GM13976 (cell line): ENCODE measurements around the gene ZNF678.
"Not testable (repeated sequence)": the region's sequence is repeated elsewhere in the genome, so short reads cannot be mapped to it uniquely, and the experiment has no call there.

Experiments
- DNase-seq: peaks from one replicate; pipeline ENCODE4 v3.0.0; 2012; ENCODE audit warnings: low spot score
- CTCF ChIP-seq: IDR thresholded peaks from 2 replicates; pipeline ENCODE4 v1.5.1; 2012; ENCODE audit warnings: borderline replicate concordance, mild to moderate bottlenecking; ENCODE audit not compliant: insufficient read depth; ENCODE audit errors: extremely low read depth, missing control alignments, control extremely low read depth
- in situ Hi-C: fragments of 300-500 bp; cut with MboI; formaldehyde crosslinking; loops from one replicate; pipeline ENCODE4 v1.12.0; 2022; ENCODE audit warnings: low sequenced_read_pairs, mixed read lengths, inconsistent platforms; ENCODE audit not compliant: unreplicated experiment

ZNF678 gene

DNA sequence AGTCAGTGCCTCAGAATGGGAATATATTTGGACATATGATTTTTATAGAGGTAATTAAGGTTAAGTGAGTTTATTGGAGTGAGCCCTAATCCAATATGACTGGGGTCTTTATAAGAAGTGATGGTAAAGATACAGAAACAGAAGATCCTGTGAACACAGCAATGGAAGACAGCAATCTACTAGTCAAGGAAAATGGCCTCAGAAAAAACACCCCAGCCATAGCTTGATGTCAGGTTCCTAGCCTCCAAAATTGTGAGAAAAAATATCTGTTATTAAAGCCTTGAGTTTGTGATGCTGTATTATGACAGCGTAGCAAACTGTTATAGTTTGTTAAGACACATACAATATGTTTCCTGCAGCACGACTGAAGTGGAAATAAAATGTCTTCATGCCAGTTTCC, 99.6 kb downstream of the ZNF678 start:
- no peak for DNase-seq

GRCh38 chr1:227666286-227666685, 102.9 kb downstream of the ZNF678 start:
- in situ Hi-C loops: no loop called here
- TF ChIP-seq CTCF: no peak
- DNase-seq: no peak

More for the DNA sequence above, 99.6 kb downstream of the ZNF678 start:
- in situ Hi-C loops: no loop called here
- no peak for TF ChIP-seq CTCF

DNA sequence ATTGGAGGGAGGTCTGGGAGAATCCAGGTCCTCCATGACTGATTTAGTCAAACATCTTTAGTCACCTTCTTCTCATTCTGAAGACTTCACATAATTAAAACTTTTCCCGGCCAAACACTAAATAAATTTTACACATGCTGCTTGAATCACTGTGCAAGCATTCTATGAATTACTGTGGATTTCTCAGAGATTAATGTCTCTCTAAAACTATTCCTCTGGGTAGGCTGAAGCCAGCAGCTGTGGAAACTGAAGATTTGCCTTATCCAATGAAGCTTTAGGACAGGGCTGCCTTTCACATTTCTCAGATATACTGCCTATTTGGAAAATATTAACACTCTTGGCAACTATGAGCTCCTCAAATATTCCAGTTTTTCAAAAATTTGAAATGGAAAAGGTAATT, 110.1 kb downstream of the ZNF678 start:
- no peak for TF ChIP-seq CTCF
- in situ Hi-C loops: no loop called here
- DNase-seq: no peak

- DNase-seq: no peak
- in situ Hi-C loops: no loop called here
- no peak for TF ChIP-seq CTCF
Measured at GRCh38 chr1:227685807-227686206, 122.5 kb downstream of the ZNF678 start.

DNA sequence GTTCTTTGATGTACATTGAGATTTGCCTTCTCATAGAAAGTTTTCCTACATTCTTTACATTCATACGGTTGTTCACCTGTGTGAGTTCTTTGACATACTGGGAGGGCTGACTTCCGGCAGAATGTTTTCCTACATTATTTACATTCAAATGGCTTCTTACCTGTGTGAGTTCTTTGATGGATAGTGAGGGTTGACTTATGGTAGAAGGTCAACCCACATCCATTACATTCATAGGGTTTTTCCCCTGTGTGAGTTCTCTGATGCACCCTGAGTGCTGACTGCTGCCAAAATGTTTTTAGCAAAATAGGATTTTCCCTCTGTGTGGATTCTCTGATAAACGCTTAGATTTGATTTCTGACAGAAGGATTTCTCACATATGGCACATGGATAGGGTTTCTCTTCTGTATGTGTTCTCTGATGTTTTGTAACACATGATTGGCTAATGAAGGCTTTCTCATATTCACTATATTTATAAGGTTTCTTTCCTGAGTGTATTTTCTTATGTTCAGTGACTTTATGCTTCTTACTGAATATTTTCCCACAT, 134.0 kb downstream of the ZNF678 start:
- TF ChIP-seq CTCF: no peak
- in situ Hi-C loops: no loop called here
- no peak for DNase-seq

- DNase-seq, in situ Hi-C loops: not testable (repeated sequence)
Measured at GRCh38 chr1:227701631-227702030, 138.3 kb downstream of the ZNF678 start.

GRCh38 chr1:227707846-227708245, 144.5 kb downstream of the ZNF678 start:
- in situ Hi-C loops: no loop called here
- no peak for TF ChIP-seq CTCF
- DNase-seq: peak; percentile 22

DNA sequence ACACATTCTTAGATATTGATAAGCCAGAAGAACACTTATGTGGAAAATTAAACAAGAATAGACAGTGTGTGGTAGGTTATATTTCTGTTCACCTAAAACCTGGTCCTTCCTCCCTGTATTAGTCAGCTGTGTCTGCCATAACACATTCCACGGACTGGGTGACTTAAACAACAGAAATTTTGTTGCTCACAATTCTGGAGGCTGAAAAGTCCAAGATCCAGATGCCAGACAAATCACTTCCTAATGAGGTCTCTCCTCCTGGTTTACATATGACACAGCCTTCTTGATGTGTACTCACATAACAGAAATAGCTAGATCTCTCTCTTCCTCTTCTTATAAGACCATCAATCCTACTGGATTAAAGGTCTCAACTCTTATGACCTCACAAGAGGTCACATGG, 146.1 kb downstream of the ZNF678 start:
- TF ChIP-seq CTCF: no peak
- DNase-seq: no peak
- in situ Hi-C loops: no loop called here

GRCh38 chr1:227710474-227710873, 147.1 kb downstream of the ZNF678 start:
- in situ Hi-C loops, DNase-seq: not testable (repeated sequence)
